B cell (primary cell): ENCODE measurements around the gene PALLD. TPM values are rescaled to one million over a fixed set of nuclear protein-coding genes. Genes with fewer than 3 reads are reported as not detected.

ENCODE experiments used
- ATAC-seq: fragments of 200-7000 bp; cut with Tn5 transposase; one replicate; pipeline ENCODE4 v1.10.0; 2021; ENCODE audit warnings: low read depth, mild to moderate bottlenecking, moderate number of reproducible peaks, moderate library complexity
- CTCF ChIA-PET: fragments of 350-600 bp; sonication (Branson Sonifier 250); formaldehyde crosslinking; loops from one replicate; lab custom pipeline; 2021; ENCODE audit warnings: antibody characterized with exemption, inconsistent platforms; lab: Charles Lee
- POLR2A ChIA-PET: fragments of 350-600 bp; sonication (Branson Sonifier 250); formaldehyde crosslinking; loops from one replicate; lab custom pipeline; 2021; ENCODE audit warnings: antibody characterized with exemption; lab: Charles Lee
- DNase-seq: peaks from one replicate; pipeline ENCODE4 v3.0.0; 2013
- H2AFZ ChIP-seq: 2 replicates; pipeline ENCODE4 v1.6.1; 2012; ENCODE audit warnings: mild to moderate bottlenecking, low read depth, low read length; ENCODE audit not compliant: insufficient read depth, poor library complexity, severe bottlenecking
- H3K27ac ChIP-seq, 2 donors: 1 replicate in 1 of 2; 2 replicates in 1 of 2; pipeline ENCODE4 v1.5.1; 2012 to 2013; ENCODE audit warnings: low read length in 2 of 2, mild to moderate bottlenecking in 2 of 2, moderate library complexity in 1 of 2
- H3K27me3 ChIP-seq, 4 experiments: fragments of 200-600 bp in 1 of 4; sonication (generic) in 1 of 4; replicated peaks in 1 of 4; 1 replicate in 2 of 4; 2 replicates in 2 of 4; pipeline versions ENCODE4 v1.6.1 to v1.7.0; 2013 to 2016; ENCODE audit warnings: low read length in 3 of 4, mild to moderate bottlenecking in 2 of 4, mixed read lengths in 1 of 4, moderate library complexity in 1 of 4; ENCODE audit not compliant: insufficient read depth in 4 of 4, control insufficient read depth in 3 of 4; ENCODE audit errors: control extremely low read depth in 1 of 4
- H3K36me3 ChIP-seq, 2 experiments: replicated peaks in 1 of 2; 1 replicate in 1 of 2; 2 replicates in 1 of 2; pipeline versions ENCODE4 v1.6.1 to v1.7.1; 2013; ENCODE audit warnings: low read length in 1 of 2; ENCODE audit not compliant: insufficient read depth in 2 of 2, control insufficient read depth in 1 of 2; ENCODE audit errors: control extremely low read depth in 1 of 2, extremely low read depth in 1 of 2
- H3K4me1 ChIP-seq, 2 donors: fragments of 200-600 bp in 1 of 2; sonication (generic) in 1 of 2; 1 replicate in 1 of 2; 2 replicates in 1 of 2; pipeline versions ENCODE4 v1.5.1 to v1.6.1; 2013 to 2017; ENCODE audit warnings: low read length in 2 of 2; ENCODE audit not compliant: control insufficient read depth in 2 of 2, insufficient read depth in 2 of 2
- H3K4me2 ChIP-seq: replicated peaks from 2 replicates; pipeline ENCODE3; 2012; ENCODE audit warnings: mild to moderate bottlenecking, low read depth, low read length; ENCODE audit not compliant: poor library complexity, severe bottlenecking
- H3K4me3 ChIP-seq, 5 experiments: fragments of 200-600 bp in 1 of 5; sonication (generic) in 1 of 5; 1 replicate in 3 of 5; 2 replicates in 2 of 5; pipeline versions ENCODE4 v1.5.1 to v1.7.0; 2011 to 2016; ENCODE audit warnings: low read length in 4 of 5, mild to moderate bottlenecking in 4 of 5, low read depth in 2 of 5, control low read depth in 1 of 5, moderate library complexity in 1 of 5; ENCODE audit not compliant: insufficient read depth in 1 of 5; ENCODE audit errors: control extremely low read depth in 1 of 5, extremely low read depth in 1 of 5
- H3K79me2 ChIP-seq: fragments of 200-600 bp; sonication (generic); one replicate; pipeline ENCODE4 v1.6.0; 2016; ENCODE audit warnings: low read length; ENCODE audit not compliant: control insufficient read depth, insufficient read depth
- H3K9ac ChIP-seq: fragments of 200-600 bp; sonication (generic); 2 replicates; pipeline ENCODE4 v1.6.1; 2017; ENCODE audit warnings: mild to moderate bottlenecking, low read length, moderate library complexity
- H3K9me3 ChIP-seq, 3 donors: one replicate each; pipeline versions ENCODE4 v1.6.1 to v1.7.1; 2013; ENCODE audit warnings: low read length in 2 of 3; ENCODE audit not compliant: control insufficient read depth in 2 of 3, insufficient read depth in 1 of 3; ENCODE audit errors: control extremely low read depth in 1 of 3
- H4K20me1 ChIP-seq: 2 replicates; pipeline ENCODE4 v1.6.0; 2012; ENCODE audit warnings: mild to moderate bottlenecking, low read length; ENCODE audit not compliant: insufficient read depth, control insufficient read depth, poor library complexity, severe bottlenecking
- H3K27ac Mint-ChIP-seq: one replicate; pipeline ENCODE4 v1.8.0; 2021; ENCODE audit warnings: mixed read lengths
- H3K27me3 Mint-ChIP-seq: one replicate; pipeline ENCODE4 v1.8.0; 2021; ENCODE audit warnings: mixed read lengths
- H3K4me1 Mint-ChIP-seq: one replicate; pipeline ENCODE4 v1.8.0; 2021; ENCODE audit warnings: mixed read lengths
- H3K4me3 Mint-ChIP-seq: one replicate; pipeline ENCODE4 v1.8.0; 2021; ENCODE audit warnings: mixed read lengths
- H3K9me3 Mint-ChIP-seq: one replicate; pipeline ENCODE4 v1.8.0; 2022; ENCODE audit warnings: mixed read lengths; ENCODE audit not compliant: insufficient read depth
- CTCF ChIP-seq: fragments of 200-600 bp; IDR thresholded peaks from one replicate; pipeline ENCODE4 v1.8.0; 2022; ENCODE audit warnings: antibody characterized with exemption, mild to moderate bottlenecking
- EZH2 ChIP-seq: IDR thresholded peaks from 2 replicates; pipeline ENCODE4 v1.6.1; 2012; ENCODE audit warnings: borderline replicate concordance, low read depth, mild to moderate bottlenecking, moderate library complexity, low read length; ENCODE audit not compliant: insufficient read depth, poor library complexity, severe bottlenecking
- WGBS: methylation state at CpG from one replicate; pipeline ENCODE4 v1.1.5; 2013; ENCODE audit warnings: missing lambda C conversion rate; ENCODE audit not compliant: insufficient coverage; 5-methylcytosine and 5-hydroxymethylcytosine counted together
- intact Hi-C: fragments of 100-400 bp; cut with micrococcal nuclease; formaldehyde crosslinking; loops from one replicate; pipeline ENCODE4 v1.10.0; 2022
- polyA plus RNA-seq: library from polyadenylated mRNA; depleted of rRNA; stranded (reverse); fragments of >200 nt; gene quantifications from 2 replicates; pipeline ENCODE4 v1.2.3, GENCODE V29; 2012
- total RNA-seq, 2 donors: library from RNA; stranded (reverse); fragments of 120-200 nt in 1 of 2; gene quantifications; 1 replicate in 1 of 2; 2 replicates in 1 of 2; pipeline versions ENCODE4 v1.2.3 to v1.2.4, GENCODE V29; 2013 to 2022

The PALLD gene
- total and polyA plus RNA-seq, 2 donors (not counting 1 experiment from before 2014, with no cell fraction given): 0.63 to 0.71 TPM

- Histone ChIP-seq H3K9me3 (no peaks in the 10 kb centered on the region), H3K79me2 (no peaks in the 10 kb centered on the region), H3K4me2 (no peak overlapping the region), H3K27me3 (no peaks in the 10 kb centered on the region), H3K27ac (no peak overlapping the region), H3K4me3 (no peak overlapping the region), H3K4me1 (peaks cover 0 to 4% of the 10 kb centered on the region in 2 donors), H2AFZ (no peak overlapping the region), H3K9ac (no peak overlapping the region), H4K20me1 (no peaks in the 10 kb centered on the region), H3K36me3 (no peaks in the 10 kb centered on the region)
- ATAC-seq: no peak
- CTCF ChIA-PET: no interaction called here
- Mint-ChIP-seq H3K4me3 (no peak overlapping the region), H3K27ac (no peak overlapping the region), H3K27me3 (peaks cover 20% of the 10 kb centered on the region), H3K4me1 (peaks cover 14% of the 10 kb centered on the region), H3K9me3 (peaks cover 3% of the 10 kb centered on the region)
- intact Hi-C loops: no loop called here
- TF ChIP-seq CTCF (no peak), EZH2 (no peak)
- no peak for DNase-seq
- no CpG with 5 or more reads among the region's 2 CpGs for WGBS
- POLR2A ChIA-PET: no interaction called here
Measured at GRCh38 chr4:168722391-168722790, 225.5 kb downstream of the PALLD start.

- H4K20me1 ChIP-seq: no peaks in the 10 kb centered on the region
- 0% methylated on average over 3 of the region's 3 CpGs for WGBS
- H3K27ac ChIP-seq: no peak overlapping the region
- Mint-ChIP-seq H3K27ac (no peak overlapping the region), H3K4me3 (no peak overlapping the region), H3K9me3 (peaks cover 3% of the 10 kb centered on the region), H3K4me1 (peaks cover 14% of the 10 kb centered on the region), H3K27me3 (peaks cover 20% of the 10 kb centered on the region)
- no peak overlapping the region for H3K9ac ChIP-seq
- ATAC-seq: no peak
- no peaks in the 10 kb centered on the region for H3K9me3 ChIP-seq
- CTCF ChIA-PET: no interaction called here
- no peak for DNase-seq
- H3K36me3 ChIP-seq: no peaks in the 10 kb centered on the region
- no peak overlapping the region for H3K4me2 ChIP-seq
- TF ChIP-seq EZH2 (no peak), CTCF (no peak)
- intact Hi-C loops: no loop called here
- peaks cover 0 to 4% of the 10 kb centered on the region in 2 donors for H3K4me1 ChIP-seq
- H3K27me3 ChIP-seq: no peaks in the 10 kb centered on the region
- no peaks in the 10 kb centered on the region for H3K79me2 ChIP-seq
- POLR2A ChIA-PET: no interaction called here
- no peak overlapping the region for H3K4me3 ChIP-seq
- H2AFZ ChIP-seq: no peak overlapping the region
Measured at GRCh38 chr4:168723020-168723419, 226.2 kb downstream of the PALLD start.
